ENCODE measurements around the gene CDH16. TPM values are rescaled to one million over a fixed set of nuclear protein-coding genes. Genes with fewer than 3 reads are reported as not detected.

Gene CDH16
- total and polyA plus RNA-seq, 2 of the 13 experiments (the other 11 are each of a cell fraction or from before 2014, with no cell fraction given) = 2.7 to 3.9 TPM

- no peak; the same call in 1 of the 2 replicates for TF ChIP-seq MLX (CRISPR knock-in tag; IDR thresholded peaks at IDR 0.05)
- peak; percentile 21; the same call in 1 of the 2 replicates for TF ChIP-seq HINFP (CRISPR knock-in tag; IDR thresholded peaks at IDR 0.05; ENCODE audit: low read depth)
- no peak for TF ChIP-seq HES4 (CRISPR knock-in tag; IDR thresholded peaks at IDR 0.05; ENCODE audit: borderline replicate concordance)
- no peak for TF ChIP-seq CBX2 (IDR thresholded peaks at IDR 0.05; ENCODE audit: low read depth, low read length)
- no peak for TF ChIP-seq CBX2 (CRISPR knock-in tag; IDR thresholded peaks at IDR 0.05; ENCODE audit: low read depth)
- TF ChIP-seq EED (CRISPR knock-in tag; IDR thresholded peaks at IDR 0.05) = no peak
- peak; percentile 32; the same call in 1 of the 2 replicates for TF ChIP-seq PHF20 (CRISPR knock-in tag; IDR thresholded peaks at IDR 0.05)
- TF ChIP-seq TOE1 (CRISPR knock-in tag; IDR thresholded peaks at IDR 0.05) = 0 out of 2 replicates have a peak, but pooled peaks have one; percentile 17
- peak; percentile 44; the same call in 1 of the 2 replicates for TF ChIP-seq ZNF256 (CRISPR knock-in tag; conservative IDR thresholded peaks at IDR 0.05)
- no peak for TF ChIP-seq SIN3B (IDR thresholded peaks at IDR 0.05; ENCODE audit: low read length)
- no peak for TF ChIP-seq HNRNPLL (IDR thresholded peaks at IDR 0.05; ENCODE audit: low read depth, low read length, poor library complexity, severe bottlenecking)
- peak; percentile 95 for TF ChIP-seq RCOR2 (CRISPR knock-in tag; IDR thresholded peaks at IDR 0.05)
- no peak for TF ChIP-seq ARHGAP35 (CRISPR knock-in tag; IDR thresholded peaks at IDR 0.05; ENCODE audit: borderline replicate concordance)
- no peak for TF ChIP-seq ZBTB33 (CRISPR knock-in tag; IDR thresholded peaks at IDR 0.05)
- no peak for TF ChIP-seq ZNF646 (CRISPR knock-in tag; IDR thresholded peaks at IDR 0.05)
- TF ChIP-seq SRSF1 (optimal IDR thresholded peaks at IDR 0.05; ENCODE audit: low read depth, low read length) = no peak
- TF ChIP-seq MXD4 (CRISPR knock-in tag; IDR thresholded peaks at IDR 0.05) = 0 out of 2 replicates have a peak, but pooled peaks have one; percentile 4
- TF ChIP-seq MBNL3 (CRISPR knock-in tag; conservative IDR thresholded peaks at IDR 0.05) = no peak
These were observed 12.8 kb downstream of the CDH16 start (continued) for GRCh38 chr16:66905633-66906539.

All from HepG2 (cell line).